Neural cell (in vitro differentiated cells): ENCODE measurements around the gene REPS1. TPM values are rescaled to one million over a fixed set of nuclear protein-coding genes. Genes with fewer than 3 reads are reported as not detected.

Experiments
- H2AFZ ChIP-seq: fragments of 200-600, 300-800 bp; sonication (generic), shearing (Covaris generic); 2 replicates; pipeline ENCODE4 v1.6.0; 2014; ENCODE audit warnings: low read depth, mild to moderate bottlenecking, antibody characterized with exemption, low read length, moderate library complexity
- H3F3A ChIP-seq: fragments of 200-600 bp; shearing (Covaris generic); 2 replicates; pipeline ENCODE4 v1.6.1; 2016; ENCODE audit warnings: mild to moderate bottlenecking, moderate library complexity, mixed read lengths, antibody characterized with exemption, low read length; ENCODE audit not compliant: insufficient read depth, poor library complexity, severe bottlenecking
- H3K27ac ChIP-seq: fragments of 200-600, 300-800 bp; sonication (generic), shearing (Covaris generic); 2 replicates; pipeline ENCODE4 v1.5.1; 2014; ENCODE audit warnings: mild to moderate bottlenecking, low read length, moderate library complexity
- H3K27me3 ChIP-seq: fragments of 300-800, 200-600 bp; sonication (generic), shearing (Covaris generic); 2 replicates; pipeline ENCODE4 v1.6.0; 2014; ENCODE audit warnings: mild to moderate bottlenecking, low read depth, low read length, moderate library complexity; ENCODE audit not compliant: insufficient read depth
- H3K36me3 ChIP-seq: fragments of 300-800, 200-600 bp; sonication (generic), shearing (Covaris generic); 2 replicates; pipeline ENCODE4 v1.5.1; 2014; ENCODE audit warnings: mild to moderate bottlenecking, antibody characterized with exemption, low read length, moderate library complexity; ENCODE audit not compliant: insufficient read depth
- H3K4me2 ChIP-seq: fragments of 300-800, 200-600 bp; sonication (generic), shearing (Covaris generic); 2 replicates; pipeline ENCODE4 v1.6.0; 2014; ENCODE audit warnings: mild to moderate bottlenecking, low read length
- H3K4me3 ChIP-seq: fragments of 300-800, 200-600 bp; sonication (generic), shearing (Covaris generic); 2 replicates; pipeline ENCODE4 v1.5.1; 2014; ENCODE audit warnings: mild to moderate bottlenecking, low read length, moderate library complexity
- H3K79me2 ChIP-seq: fragments of 200-600 bp; shearing (Covaris generic); replicated peaks from 2 replicates; pipeline ENCODE4 v1.6.0; 2014; ENCODE audit warnings: mild to moderate bottlenecking, low read length, moderate library complexity; ENCODE audit not compliant: insufficient read depth
- H3K9ac ChIP-seq: fragments of 300-800, 200-600 bp; sonication (generic), shearing (Covaris generic); 2 replicates; pipeline ENCODE4 v1.6.1; 2016; ENCODE audit warnings: mild to moderate bottlenecking, low read length, mixed read lengths
- H3K9me2 ChIP-seq: fragments of 200-600 bp; shearing (Covaris generic); 2 replicates; pipeline ENCODE4 v1.6.1; 2016; ENCODE audit warnings: mild to moderate bottlenecking, low read length, mixed read lengths; ENCODE audit not compliant: insufficient read depth
- H3K9me3 ChIP-seq: fragments of 200-600, 300-800 bp; sonication (generic), shearing (Covaris generic); 2 replicates; pipeline ENCODE4 v1.6.1; 2016; ENCODE audit warnings: mild to moderate bottlenecking, mixed run types, low read length, moderate library complexity, mixed read lengths
- H4K20me1 ChIP-seq: fragments of 200-600 bp; shearing (Covaris generic); 2 replicates; pipeline ENCODE4 v1.6.1; 2016; ENCODE audit warnings: mild to moderate bottlenecking, mixed run types; ENCODE audit not compliant: insufficient read depth
- CTCF ChIP-seq: fragments of 450-650 bp; IDR thresholded peaks from 2 replicates; pipeline ENCODE4 v1.5.1; 2014; ENCODE audit warnings: antibody characterized with exemption, mild to moderate bottlenecking, moderate library complexity; ENCODE audit not compliant: poor library complexity, severe bottlenecking
- EP300 ChIP-seq: fragments of 450-650 bp; conservative IDR thresholded peaks from 2 replicates; pipeline ENCODE4 v1.6.1; 2014; ENCODE audit warnings: antibody characterized with exemption, mild to moderate bottlenecking, moderate library complexity; ENCODE audit not compliant: poor library complexity, severe bottlenecking
- EZH2 ChIP-seq: fragments of 200-600, 300-800 bp; shearing (Covaris generic), sonication (generic); IDR thresholded peaks from 2 replicates; pipeline ENCODE4 v1.6.1; 2014; ENCODE audit warnings: antibody characterized with exemption, low read length, borderline replicate concordance, mild to moderate bottlenecking; ENCODE audit not compliant: insufficient read depth, poor library complexity, severe bottlenecking
- MXI1 ChIP-seq: fragments of 450-650 bp; conservative IDR thresholded peaks from 2 replicates; pipeline ENCODE4 v1.6.1; 2014; ENCODE audit warnings: antibody characterized with exemption, mild to moderate bottlenecking; ENCODE audit not compliant: poor library complexity, severe bottlenecking
- POLR2AphosphoS5 ChIP-seq: IDR thresholded peaks from 2 replicates; pipeline ENCODE4 v1.6.1; 2012
- RAD21 ChIP-seq: fragments of 450-650 bp; conservative IDR thresholded peaks from 2 replicates; pipeline ENCODE4 v1.6.1; 2014; ENCODE audit warnings: antibody characterized with exemption, mild to moderate bottlenecking, moderate library complexity
- SMC3 ChIP-seq: fragments of 450-650 bp; conservative IDR thresholded peaks from 2 replicates; pipeline ENCODE4 v1.6.1; 2014; ENCODE audit warnings: antibody characterized with exemption, mild to moderate bottlenecking, moderate library complexity; ENCODE audit not compliant: poor library complexity
- TAF1 ChIP-seq: IDR thresholded peaks from 2 replicates; pipeline ENCODE4 v1.6.1; 2012; ENCODE audit warnings: low read depth
- polyA plus RNA-seq: library from polyadenylated mRNA; depleted of rRNA; stranded (reverse); fragments of >200 nt; gene quantifications from 2 replicates; pipeline ENCODE4 v1.2.3, GENCODE V29; 2014
- TF ChIP-seq, protein P1 (sequence below): IDR thresholded peaks from 2 replicates; pipeline ENCODE4 v1.6.1; 2012; ENCODE audit warnings: borderline replicate concordance

Gene REPS1
- polyA plus RNA-seq, 1 donor from 2014 or later = 64.9 TPM

DNA sequence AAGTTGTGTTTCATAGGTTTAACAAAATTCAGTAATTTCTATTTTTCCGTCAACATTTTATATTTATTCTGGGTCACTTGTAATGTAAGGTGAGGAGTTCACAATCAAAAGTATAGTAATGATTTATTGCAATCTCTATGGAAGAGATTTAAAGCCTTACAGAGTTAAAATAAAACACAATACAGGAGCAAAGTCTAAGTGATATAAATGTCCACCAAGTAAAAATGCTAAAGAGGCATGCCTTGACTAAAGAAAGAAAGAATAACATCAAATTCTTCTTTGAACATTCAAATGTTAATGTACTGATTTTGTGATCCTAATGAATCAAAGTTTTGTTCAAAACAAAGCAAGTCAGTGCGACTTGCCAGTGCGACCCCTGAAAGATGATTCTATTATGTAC is 61.5 kb downstream of the REPS1 start:
- no peaks in the 10 kb centered on the region for H3K27me3 ChIP-seq
- H3K79me2 ChIP-seq = no peaks in the 10 kb centered on the region
- H3K36me3 ChIP-seq = no peaks in the 10 kb centered on the region
- no peaks in the 10 kb centered on the region for H3F3A ChIP-seq
- no peak for TF ChIP-seq RAD21
- TF ChIP-seq POLR2AphosphoS5 = no peak
- no peak for TF ChIP-seq MXI1
- TF ChIP-seq SMC3 = no peak
- no peak for TF ChIP-seq TAF1
- TF ChIP-seq CTCF = no peak
- TF ChIP-seq, protein P1, sequence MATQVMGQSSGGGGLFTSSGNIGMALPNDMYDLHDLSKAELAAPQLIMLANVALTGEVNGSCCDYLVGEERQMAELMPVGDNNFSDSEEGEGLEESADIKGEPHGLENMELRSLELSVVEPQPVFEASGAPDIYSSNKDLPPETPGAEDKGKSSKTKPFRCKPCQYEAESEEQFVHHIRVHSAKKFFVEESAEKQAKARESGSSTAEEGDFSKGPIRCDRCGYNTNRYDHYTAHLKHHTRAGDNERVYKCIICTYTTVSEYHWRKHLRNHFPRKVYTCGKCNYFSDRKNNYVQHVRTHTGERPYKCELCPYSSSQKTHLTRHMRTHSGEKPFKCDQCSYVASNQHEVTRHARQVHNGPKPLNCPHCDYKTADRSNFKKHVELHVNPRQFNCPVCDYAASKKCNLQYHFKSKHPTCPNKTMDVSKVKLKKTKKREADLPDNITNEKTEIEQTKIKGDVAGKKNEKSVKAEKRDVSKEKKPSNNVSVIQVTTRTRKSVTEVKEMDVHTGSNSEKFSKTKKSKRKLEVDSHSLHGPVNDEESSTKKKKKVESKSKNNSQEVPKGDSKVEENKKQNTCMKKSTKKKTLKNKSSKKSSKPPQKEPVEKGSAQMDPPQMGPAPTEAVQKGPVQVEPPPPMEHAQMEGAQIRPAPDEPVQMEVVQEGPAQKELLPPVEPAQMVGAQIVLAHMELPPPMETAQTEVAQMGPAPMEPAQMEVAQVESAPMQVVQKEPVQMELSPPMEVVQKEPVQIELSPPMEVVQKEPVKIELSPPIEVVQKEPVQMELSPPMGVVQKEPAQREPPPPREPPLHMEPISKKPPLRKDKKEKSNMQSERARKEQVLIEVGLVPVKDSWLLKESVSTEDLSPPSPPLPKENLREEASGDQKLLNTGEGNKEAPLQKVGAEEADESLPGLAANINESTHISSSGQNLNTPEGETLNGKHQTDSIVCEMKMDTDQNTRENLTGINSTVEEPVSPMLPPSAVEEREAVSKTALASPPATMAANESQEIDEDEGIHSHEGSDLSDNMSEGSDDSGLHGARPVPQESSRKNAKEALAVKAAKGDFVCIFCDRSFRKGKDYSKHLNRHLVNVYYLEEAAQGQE = no peak
- TF ChIP-seq EP300 = no peak
- TF ChIP-seq EZH2 = no peak
- H3K9me3 ChIP-seq = no peaks in the 10 kb centered on the region
- H3K4me3 ChIP-seq = no peak overlapping the region
- H3K27ac ChIP-seq = no peak overlapping the region
- H2AFZ ChIP-seq = no peak overlapping the region
- H4K20me1 ChIP-seq = no peaks in the 10 kb centered on the region
- H3K9me2 ChIP-seq = no peaks in the 10 kb centered on the region
- H3K4me2 ChIP-seq = no peak overlapping the region
- no peak overlapping the region for H3K9ac ChIP-seq

GRCh38 chr6:138925806-138926205 is 62.2 kb downstream of the REPS1 start:
- Histone ChIP-seq H3K4me3 (no peak overlapping the region), H3K36me3 (no peaks in the 10 kb centered on the region), H3F3A (no peaks in the 10 kb centered on the region), H3K9me3 (no peaks in the 10 kb centered on the region), H3K9ac (no peak overlapping the region), H3K4me2 (no peak overlapping the region), H3K79me2 (no peaks in the 10 kb centered on the region), H3K27ac (no peak overlapping the region), H4K20me1 (no peaks in the 10 kb centered on the region), H2AFZ (no peak overlapping the region), H3K9me2 (no peaks in the 10 kb centered on the region), H3K27me3 (no peaks in the 10 kb centered on the region)
- TF ChIP-seq TAF1 (no peak), POLR2AphosphoS5 (no peak), EP300 (no peak)

GRCh38 chr6:138923561-138923960 is 64.5 kb downstream of the REPS1 start:
- Histone ChIP-seq H3K9ac (no peak overlapping the region), H3F3A (no peaks in the 10 kb centered on the region), H3K9me2 (no peaks in the 10 kb centered on the region), H3K9me3 (no peaks in the 10 kb centered on the region), H3K36me3 (peaks cover 4% of the 10 kb centered on the region), H4K20me1 (no peaks in the 10 kb centered on the region), H2AFZ (no peak overlapping the region), H3K79me2 (no peaks in the 10 kb centered on the region), H3K4me2 (no peak overlapping the region), H3K27me3 (no peaks in the 10 kb centered on the region), H3K4me3 (no peak overlapping the region), H3K27ac (no peak overlapping the region)
- no peak for TF ChIP-seq CTCF
- TF ChIP-seq TAF1 = no peak
- no peak for TF ChIP-seq MXI1
- TF ChIP-seq EP300 = no peak
- no peak for TF ChIP-seq RAD21
- TF ChIP-seq, protein P1 = no peak
- TF ChIP-seq EZH2 = no peak
- TF ChIP-seq POLR2AphosphoS5 = no peak
